ENCODE data around the gene S100PBP. TPM values are rescaled to one million over a fixed set of nuclear protein-coding genes. Genes with fewer than 3 reads are reported as not detected.
"Not testable (repeated sequence)": the region's sequence is repeated elsewhere in the genome, so short reads cannot be mapped to it uniquely, and the experiment has no call there.

The S100PBP gene
- total and polyA plus RNA-seq, 2 of the 4 experiments (the other 2 are of a cell fraction) = 13.9 to 20.3 TPM

DNA sequence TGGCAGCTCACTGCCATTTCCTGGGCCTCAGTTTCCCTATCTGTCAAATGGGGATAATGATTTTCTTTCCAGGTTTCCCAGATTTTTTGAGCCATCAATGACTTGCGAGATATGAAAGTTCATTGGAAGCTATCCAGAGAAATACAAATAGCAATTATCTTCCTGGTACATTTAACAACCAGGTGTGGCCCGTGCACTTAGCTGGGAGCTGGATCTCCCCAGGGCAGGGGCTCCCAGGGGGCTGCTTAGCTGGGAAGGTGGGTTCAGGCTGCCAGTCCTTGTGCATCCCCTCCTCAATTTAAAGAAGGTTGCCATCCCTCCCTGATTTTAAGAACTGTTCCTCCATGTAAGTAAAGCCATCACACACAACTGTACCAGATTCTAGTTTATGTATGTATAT lies 87.3 kb downstream of the S100PBP start:
- Histone ChIP-seq H3K27ac (ENCODE audit: insufficient read depth, low read length) (no peak overlapping the region), H2AFZ (replicated peaks; ENCODE audit: low read length, poor library complexity) (no peak overlapping the region), H2AK9ac (replicated peaks; ENCODE audit: low read depth, low read length, poor library complexity) (no peak overlapping the region), H3K23ac (ENCODE audit: low read depth, low read length) (no peak overlapping the region), H3K36me3 (ENCODE audit: control insufficient read depth, insufficient read depth, low read length) (no peaks in the 10 kb centered on the region), H2BK5ac (ENCODE audit: low read depth, low read length, poor library complexity, severe bottlenecking) (no peak overlapping the region), H3K14ac (replicated peaks; ENCODE audit: low read depth, low read length) (no peak overlapping the region), H3K56ac (ENCODE audit: extremely low read depth, insufficient read depth, low read length) (no peak overlapping the region), H4K91ac (ENCODE audit: insufficient read depth, low read depth, low read length) (no peak overlapping the region), H2BK120ac (ENCODE audit: low read depth, low read length) (no peak overlapping the region), H4K5ac (ENCODE audit: low read depth, low read length) (no peak overlapping the region), H3K4me3 (ENCODE audit: insufficient read depth, low read depth, low read length) (no peak overlapping the region), H4K20me1 (ENCODE audit: insufficient read depth, low read length) (no peaks in the 10 kb centered on the region), H3K4me1 (ENCODE audit: control insufficient read depth, insufficient read depth, low read length) (peaks cover 2% of the 10 kb centered on the region; the same call in 1 of the 2 replicates), H3K4ac (ENCODE audit: low read depth, low read length) (no peak overlapping the region), H3K9ac (ENCODE audit: low read depth, low read length) (no peak overlapping the region), H3K27me3 (ENCODE audit: control insufficient read depth, insufficient read depth, low read length) (peaks cover 5% of the 10 kb centered on the region), H3K4me2 (ENCODE audit: low read depth, low read length) (no peak overlapping the region), H4K8ac (ENCODE audit: low read depth in 2 of 2, low read length in 2 of 2) (no peak overlapping the region), H2AK5ac (ENCODE audit: low read depth, low read length) (no peak overlapping the region), H3K18ac (ENCODE audit: low read depth, low read length) (no peak overlapping the region), H2BK15ac (ENCODE audit: low read depth, low read length) (no peak overlapping the region), H3K9me1 (ENCODE audit: insufficient read depth, low read length) (no peaks in the 10 kb centered on the region; the same call in 1 of the 2 replicates), H2BK20ac (ENCODE audit: low read depth, low read length) (no peak overlapping the region), H3K9me3 (ENCODE audit: control insufficient read depth, insufficient read depth, low read length) (no peaks in the 10 kb centered on the region), H3K79me1 (ENCODE audit: low read depth in 1 of 2, low read length in 2 of 2) (0 out of 4 replicates have a peak, but pooled peaks cover 0 to 9% of the 10 kb centered on the region in 2 experiments)
- ChIA-PET CTCF (interaction anchor here (0.6 to 0.8 kb wide), 3 partner anchors 10 to 420 kb away, joined by 3 read pairs; no protein-coding TSS in a partner anchor), POLR2A (ENCODE audit: unreplicated experiment) (no interaction called here)
- BruUV-seq (replicated peaks) = no TSS peak
- DNase-seq (no peak), ATAC-seq (ENCODE audit: low read depth) (no peak)
- no CpG with 5 or more reads among the region's 2 CpGs for WGBS, 2 experiments (ENCODE audit: extremely low coverage in 2 of 2, insufficient read length in 1 of 2)
- TF ChIP-seq BHLHE40 (IDR thresholded peaks at IDR 0.05; ENCODE audit: low read depth, low read length) (no peak), CEBPB (IDR thresholded peaks at IDR 0.05; ENCODE audit: low read depth, low read length) (no peak), RAD21 (IDR thresholded peaks at IDR 0.05; ENCODE audit: low read length) (no peak)
- dilution Hi-C loops (cut with HindIII; ENCODE audit: low sequenced_read_pairs, unreplicated experiment) (no loop called here), in situ Hi-C loops (cut with MboI; ENCODE audit: low sequenced_read_pairs) (no loop called here), intact Hi-C loops (cut with micrococcal nuclease) (no loop called here)

DNA sequence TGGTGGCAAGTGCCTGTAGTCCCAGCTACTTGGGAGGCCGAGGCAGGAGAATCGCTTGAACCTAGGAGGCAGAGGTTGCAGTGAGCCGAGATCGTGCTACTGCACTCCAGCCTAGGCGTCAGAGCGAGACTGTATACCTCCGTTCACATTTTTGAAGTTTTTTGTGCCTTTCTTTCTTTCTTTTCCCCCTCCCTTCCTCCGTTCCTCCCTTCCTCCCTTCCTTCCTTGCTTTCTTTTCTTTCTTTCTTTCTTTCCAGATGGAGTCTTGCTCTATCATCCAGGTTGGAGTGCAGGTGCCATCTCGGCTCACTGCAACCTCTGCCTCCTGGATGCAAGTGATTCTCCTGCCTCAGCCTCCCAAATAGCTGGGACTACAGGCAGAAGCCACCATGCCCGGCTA lies 88.1 kb downstream of the S100PBP start:
- H3K27ac ChIP-seq (ENCODE audit: insufficient read depth, low read length); H3K27me3 ChIP-seq (ENCODE audit: control insufficient read depth, insufficient read depth, low read length); H3K4me1 ChIP-seq (ENCODE audit: control insufficient read depth, insufficient read depth, low read length); H3K4ac ChIP-seq (ENCODE audit: low read depth, low read length); H3K56ac ChIP-seq (ENCODE audit: extremely low read depth, insufficient read depth, low read length); H3K4me2 ChIP-seq (ENCODE audit: low read depth, low read length); H2BK20ac ChIP-seq (ENCODE audit: low read depth, low read length); H4K20me1 ChIP-seq (ENCODE audit: insufficient read depth, low read length); H3K23ac ChIP-seq (ENCODE audit: low read depth, low read length); dilution Hi-C loops (cut with HindIII; ENCODE audit: low sequenced_read_pairs, unreplicated experiment); H3K36me3 ChIP-seq (ENCODE audit: control insufficient read depth, insufficient read depth, low read length); H4K91ac ChIP-seq (ENCODE audit: insufficient read depth, low read depth, low read length); H3K4me3 ChIP-seq (ENCODE audit: insufficient read depth, low read depth, low read length); H4K5ac ChIP-seq (ENCODE audit: low read depth, low read length); H2AK5ac ChIP-seq (ENCODE audit: low read depth, low read length); BruUV-seq (replicated peaks); H2AK9ac ChIP-seq (replicated peaks; ENCODE audit: low read depth, low read length, poor library complexity); H4K8ac ChIP-seq (ENCODE audit: low read depth in 2 of 2, low read length in 2 of 2); H3K9ac ChIP-seq (ENCODE audit: low read depth, low read length); H2BK120ac ChIP-seq (ENCODE audit: low read depth, low read length); intact Hi-C loops (cut with micrococcal nuclease); H3K14ac ChIP-seq (replicated peaks; ENCODE audit: low read depth, low read length); H2AFZ ChIP-seq (replicated peaks; ENCODE audit: low read length, poor library complexity); H3K9me3 ChIP-seq (ENCODE audit: control insufficient read depth, insufficient read depth, low read length); ATAC-seq (ENCODE audit: low read depth); H3K18ac ChIP-seq (ENCODE audit: low read depth, low read length); H3K79me1 ChIP-seq (ENCODE audit: low read depth in 1 of 2, low read length in 2 of 2); H2BK15ac ChIP-seq (ENCODE audit: low read depth, low read length); H3K9me1 ChIP-seq (ENCODE audit: insufficient read depth, low read length); H2BK5ac ChIP-seq (ENCODE audit: low read depth, low read length, poor library complexity, severe bottlenecking); POLR2A ChIA-PET (ENCODE audit: unreplicated experiment); in situ Hi-C loops (cut with MboI; ENCODE audit: low sequenced_read_pairs); DNase-seq: not testable (repeated sequence)
- 71% methylated on average over 7 of the region's 10 CpGs; no CpG with 5 or more reads in 1 of the 2 experiments for WGBS, 2 experiments (ENCODE audit: extremely low coverage in 2 of 2, insufficient read length in 1 of 2)
- CTCF ChIA-PET = interaction anchor here (0.6 kb wide), 1 partner anchor 421 kb away, joined by 3 read pairs; no protein-coding TSS in a partner anchor
